Natural killer cell (primary cell): Measurements from ENCODE around the gene SH3D19. TPM values are rescaled to one million over a fixed set of nuclear protein-coding genes. Genes with fewer than 3 reads are reported as not detected.

ENCODE experiments used
- ATAC-seq, 3 donors: fragments of 150-1000 bp in 2 of 3; fragments of 200-7000 bp in 1 of 3; cut with Tn5 transposase; 1 replicate in 1 of 3; 2 replicates in 2 of 3; pipeline ENCODE4 v1.10.0; 2021; ENCODE audit warnings: mild to moderate bottlenecking in 2 of 3, moderate library complexity in 2 of 3
- DNase-seq, 2 donors: peaks; one replicate each; pipeline versions ENCODE4 v3.0.0 to v3.0.0-alpha.2; 2013 to 2021; ENCODE audit warnings: mixed read lengths in 1 of 2
- H3K27ac ChIP-seq: one replicate; pipeline ENCODE4 v1.5.1; 2013; ENCODE audit warnings: mild to moderate bottlenecking, low read length
- H3K27me3 ChIP-seq: one replicate; pipeline ENCODE4 v1.6.1; 2013; ENCODE audit warnings: low read length; ENCODE audit not compliant: control insufficient read depth, insufficient read depth
- H3K36me3 ChIP-seq: one replicate; pipeline ENCODE4 v1.6.1; 2013; ENCODE audit warnings: low read length; ENCODE audit not compliant: control insufficient read depth, insufficient read depth
- H3K4me1 ChIP-seq: one replicate; pipeline ENCODE4 v1.6.1; 2013; ENCODE audit warnings: low read length; ENCODE audit not compliant: control insufficient read depth, insufficient read depth
- H3K4me3 ChIP-seq: one replicate; pipeline ENCODE4 v1.5.1; 2013; ENCODE audit warnings: low read length
- H3K9me3 ChIP-seq: one replicate; pipeline ENCODE4 v1.6.1; 2013; ENCODE audit warnings: low read length; ENCODE audit not compliant: control insufficient read depth, insufficient read depth
- H3K27ac Mint-ChIP-seq, 2 donors: one replicate each; pipeline ENCODE4 v1.8.0; 2022; ENCODE audit warnings: mild to moderate bottlenecking in 2 of 2, mixed read lengths in 2 of 2, moderate library complexity in 1 of 2
- H3K27me3 Mint-ChIP-seq, 2 donors: one replicate each; pipeline ENCODE4 v1.8.0; 2022; ENCODE audit warnings: low read depth in 2 of 2, mixed read lengths in 2 of 2
- H3K36me3 Mint-ChIP-seq: one replicate; pipeline ENCODE4 v1.8.0; 2022; ENCODE audit warnings: mixed read lengths
- H3K4me1 Mint-ChIP-seq, 2 donors: one replicate each; pipeline ENCODE4 v1.8.0; 2022; ENCODE audit warnings: mixed read lengths in 2 of 2
- H3K4me3 Mint-ChIP-seq: one replicate; pipeline ENCODE4 v1.8.0; 2022; ENCODE audit warnings: mild to moderate bottlenecking, moderate library complexity, mixed read lengths
- H3K9me3 Mint-ChIP-seq, 2 donors: one replicate each; pipeline ENCODE4 v1.8.0; 2022; ENCODE audit warnings: mixed read lengths in 2 of 2
- WGBS: methylation state at CpG from one replicate; pipeline ENCODE4 v1.1.7; 2013; ENCODE audit warnings: missing lambda C conversion rate; ENCODE audit not compliant: insufficient coverage; 5-methylcytosine and 5-hydroxymethylcytosine counted together
- intact Hi-C: fragments of 100-400 bp; cut with micrococcal nuclease; formaldehyde crosslinking; loops from one replicate; pipeline ENCODE4 v1.14.2; 2022
- total RNA-seq, 4 donors: library from RNA; stranded (reverse); fragments of 120-200 nt in 1 of 4; gene quantifications; one replicate each; pipeline versions ENCODE4 v1.2.3 to v1.2.4, GENCODE V29; 2013 to 2022
- TF ChIP-seq, protein P1 (sequence below): fragments of 200-600 bp; IDR thresholded peaks from one replicate; pipeline ENCODE4 v1.8.0; 2022; ENCODE audit warnings: antibody characterized with exemption

The SH3D19 gene
- total RNA-seq, 3 donors from 2014 or later (not counting 1 experiment from before 2014, with no cell fraction given), result 0.13 TPM; not detected in 2

DNA sequence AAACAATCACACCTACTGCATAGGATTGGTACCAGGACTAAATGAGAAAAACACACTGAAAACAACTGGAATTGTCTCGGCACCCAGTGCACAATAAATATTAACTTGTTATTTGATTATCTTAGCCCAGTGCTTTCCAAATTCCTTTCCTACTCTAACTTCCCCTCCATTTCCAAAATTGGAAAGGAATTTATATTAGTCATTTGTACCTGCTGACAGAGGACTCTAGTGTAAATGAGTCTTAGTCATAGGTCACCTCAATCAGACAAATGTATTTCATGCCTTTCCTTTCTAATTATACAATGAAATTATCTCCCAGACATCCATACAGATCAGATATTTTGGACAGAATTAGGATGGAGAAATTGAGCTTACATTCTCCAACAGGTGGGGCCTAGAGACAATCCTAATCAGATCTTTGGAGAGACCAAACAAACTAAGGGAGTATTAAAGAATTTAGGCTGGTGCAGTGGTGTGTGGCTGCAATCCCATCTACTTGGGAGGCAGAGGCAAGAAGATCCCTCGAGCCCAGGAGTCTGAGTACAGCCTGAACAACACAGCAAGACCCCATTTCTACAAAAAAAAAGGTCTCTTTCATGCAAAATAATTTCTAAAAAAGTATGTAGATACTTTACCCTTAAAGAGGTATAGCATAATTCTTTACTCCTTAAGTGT is 10.1 kb downstream of the SH3D19 start:
- DNase-seq (no peak), ATAC-seq (no peak)
- peaks cover 0 to 3% of the 10 kb centered on the region in 2 donors for H3K27me3 Mint-ChIP-seq
- H3K27me3 ChIP-seq, result no peaks in the 10 kb centered on the region
- H3K4me3 Mint-ChIP-seq, result no peak overlapping the region
- H3K27ac Mint-ChIP-seq, result no peak overlapping the region
- H3K36me3 Mint-ChIP-seq, result no peaks in the 10 kb centered on the region
- no peak overlapping the region for H3K4me3 ChIP-seq
- no peaks in the 10 kb centered on the region for H3K4me1 Mint-ChIP-seq
- 80% methylated on average over 1 of the region's 2 CpGs for WGBS
- TF ChIP-seq, protein P1, sequence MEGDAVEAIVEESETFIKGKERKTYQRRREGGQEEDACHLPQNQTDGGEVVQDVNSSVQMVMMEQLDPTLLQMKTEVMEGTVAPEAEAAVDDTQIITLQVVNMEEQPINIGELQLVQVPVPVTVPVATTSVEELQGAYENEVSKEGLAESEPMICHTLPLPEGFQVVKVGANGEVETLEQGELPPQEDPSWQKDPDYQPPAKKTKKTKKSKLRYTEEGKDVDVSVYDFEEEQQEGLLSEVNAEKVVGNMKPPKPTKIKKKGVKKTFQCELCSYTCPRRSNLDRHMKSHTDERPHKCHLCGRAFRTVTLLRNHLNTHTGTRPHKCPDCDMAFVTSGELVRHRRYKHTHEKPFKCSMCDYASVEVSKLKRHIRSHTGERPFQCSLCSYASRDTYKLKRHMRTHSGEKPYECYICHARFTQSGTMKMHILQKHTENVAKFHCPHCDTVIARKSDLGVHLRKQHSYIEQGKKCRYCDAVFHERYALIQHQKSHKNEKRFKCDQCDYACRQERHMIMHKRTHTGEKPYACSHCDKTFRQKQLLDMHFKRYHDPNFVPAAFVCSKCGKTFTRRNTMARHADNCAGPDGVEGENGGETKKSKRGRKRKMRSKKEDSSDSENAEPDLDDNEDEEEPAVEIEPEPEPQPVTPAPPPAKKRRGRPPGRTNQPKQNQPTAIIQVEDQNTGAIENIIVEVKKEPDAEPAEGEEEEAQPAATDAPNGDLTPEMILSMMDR, result no peak
- intact Hi-C loops, result no loop called here
- no peaks in the 10 kb centered on the region for H3K9me3 Mint-ChIP-seq
- H3K9me3 ChIP-seq, result no peaks in the 10 kb centered on the region
- no peaks in the 10 kb centered on the region for H3K4me1 ChIP-seq
- H3K27ac ChIP-seq, result no peak overlapping the region
- H3K36me3 ChIP-seq, result no peaks in the 10 kb centered on the region

DNA sequence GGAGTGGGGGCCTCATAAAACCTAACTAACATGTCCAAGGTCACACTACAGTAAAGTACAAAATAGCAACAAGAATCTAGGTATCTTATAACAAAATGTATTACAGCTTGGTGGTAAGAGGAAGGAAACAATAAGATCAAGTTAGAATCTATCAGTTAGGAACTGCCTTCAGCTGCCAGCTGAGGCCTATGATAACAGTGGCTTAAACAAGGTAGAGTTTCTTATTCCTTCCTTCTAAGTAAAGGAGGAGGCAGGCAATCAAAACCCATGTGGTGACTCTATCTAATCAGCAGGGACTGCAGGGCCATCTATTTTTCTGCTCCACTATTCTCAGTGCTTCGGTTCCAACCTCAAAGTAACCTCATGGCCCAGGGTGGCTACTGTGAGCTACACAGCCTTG is 10.9 kb downstream of the SH3D19 start:
- DNase-seq, result no peak
- Mint-ChIP-seq H3K27me3 (no peaks in the 10 kb centered on the region), H3K36me3 (no peaks in the 10 kb centered on the region), H3K9me3 (no peaks in the 10 kb centered on the region), H3K4me3 (no peak overlapping the region), H3K27ac (no peak overlapping the region), H3K4me1 (no peaks in the 10 kb centered on the region)
- Histone ChIP-seq H3K36me3 (no peaks in the 10 kb centered on the region), H3K4me1 (no peaks in the 10 kb centered on the region), H3K27ac (no peak overlapping the region), H3K9me3 (no peaks in the 10 kb centered on the region), H3K27me3 (no peaks in the 10 kb centered on the region), H3K4me3 (no peak overlapping the region)
- TF ChIP-seq, protein P1, result no peak
- ATAC-seq, result no peak
- WGBS, result 60% methylated on average over 1 of the region's 1 CpG
- intact Hi-C loops, result no loop called here

DNA sequence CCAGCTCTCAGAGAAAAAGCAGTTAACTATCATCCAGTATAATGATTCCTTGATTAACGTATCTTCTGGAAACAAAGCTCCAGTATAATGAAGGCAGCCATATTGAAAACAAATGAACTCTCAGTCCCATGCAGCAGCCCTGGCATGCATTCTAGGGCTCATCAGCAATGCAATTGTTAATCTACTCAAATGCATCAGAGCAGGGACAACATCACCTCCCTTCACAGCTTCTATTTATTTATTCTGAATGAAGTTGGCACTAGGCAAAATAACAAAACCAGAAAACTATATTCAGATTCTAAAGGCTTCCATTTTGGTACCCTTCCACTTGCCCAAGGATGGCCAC is 11.4 kb downstream of the SH3D19 start:
- Mint-ChIP-seq H3K4me1 (no peaks in the 10 kb centered on the region), H3K9me3 (no peaks in the 10 kb centered on the region), H3K27me3 (no peaks in the 10 kb centered on the region), H3K36me3 (no peaks in the 10 kb centered on the region), H3K27ac (no peak overlapping the region), H3K4me3 (no peak overlapping the region)
- no peaks in the 10 kb centered on the region for H3K9me3 ChIP-seq
- no peak overlapping the region for H3K4me3 ChIP-seq
- H3K36me3 ChIP-seq, result no peaks in the 10 kb centered on the region
- no peak for DNase-seq
- TF ChIP-seq, protein P1, result no peak
- 100% methylated on average over 1 of the region's 1 CpG for WGBS
- H3K27me3 ChIP-seq, result no peaks in the 10 kb centered on the region
- no peaks in the 10 kb centered on the region for H3K4me1 ChIP-seq
- ATAC-seq, result no peak
- intact Hi-C loops, result no loop called here
- H3K27ac ChIP-seq, result no peak overlapping the region
